SJCRH30 (cell line): ENCODE results near the gene NXPH1. TPM values are rescaled to one million over a fixed set of nuclear protein-coding genes. Genes with fewer than 3 reads are reported as not detected.

ENCODE experiments used
- DNase-seq, 2 experiments: peaks; one replicate each; pipeline ENCODE4 v3.0.0-alpha.2; 2015 to 2020
- H3K27ac ChIP-seq: fragments of 250-450 bp; sonication (Bioruptor Pico); 2 replicates; pipeline ENCODE4 v1.5.1; 2020; ENCODE audit warnings: mild to moderate bottlenecking, moderate library complexity
- H3K27me3 ChIP-seq: fragments of 250-450 bp; sonication (Bioruptor Pico); 2 replicates; pipeline ENCODE4 v1.5.1; 2020; ENCODE audit warnings: mild to moderate bottlenecking, moderate library complexity
- H3K36me3 ChIP-seq: fragments of 250-450 bp; sonication (Bioruptor Pico); 2 replicates; pipeline ENCODE4 v1.5.1; 2020; ENCODE audit warnings: mild to moderate bottlenecking, moderate library complexity
- H3K4me1 ChIP-seq: fragments of 250-450 bp; sonication (Bioruptor Pico); 2 replicates; pipeline ENCODE4 v1.5.1; 2020; ENCODE audit warnings: mild to moderate bottlenecking, moderate library complexity
- H3K4me3 ChIP-seq: fragments of 250-450 bp; sonication (Bioruptor Pico); 2 replicates; pipeline ENCODE4 v1.5.1; 2020; ENCODE audit warnings: mild to moderate bottlenecking, moderate library complexity
- H3K9me3 ChIP-seq: fragments of 250-450 bp; sonication (Bioruptor Pico); replicated peaks from 2 replicates; pipeline ENCODE4 v1.5.1; 2020; ENCODE audit warnings: mild to moderate bottlenecking, moderate library complexity
- total RNA-seq: library from RNA; depleted of rRNA; stranded (reverse); fragments of >200 nt; shearing (Covaris generic); gene quantifications from 2 replicates; pipeline ENCODE4 v1.2.3, GENCODE V29; 2014

NXPH1 gene
- total RNA-seq, 1 experiment from 2014 or later, result not detected

DNA sequence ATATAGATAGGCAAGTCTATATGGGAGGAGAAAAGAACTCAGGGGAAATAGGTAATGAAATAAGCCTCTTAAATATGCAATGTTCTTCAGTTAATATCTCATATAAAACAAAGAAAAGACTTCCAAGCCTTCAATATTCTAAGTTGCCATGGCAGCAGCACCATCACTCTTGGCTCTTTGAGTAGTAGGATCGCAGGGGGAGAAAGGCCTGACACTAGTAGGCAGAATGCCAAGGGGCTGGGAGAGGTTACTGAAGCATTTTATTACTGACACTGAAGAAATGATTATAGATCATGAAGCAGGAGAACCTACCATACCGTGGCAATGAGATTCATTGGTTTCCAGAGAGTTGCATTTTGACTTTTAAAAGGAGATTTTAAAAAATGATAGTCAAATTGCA lies 193.9 kb downstream of the NXPH1 start:
- Histone ChIP-seq H3K4me3 (no peak overlapping the region), H3K27me3 (no peaks in the 10 kb centered on the region), H3K4me1 (no peaks in the 10 kb centered on the region), H3K9me3 (no peaks in the 10 kb centered on the region), H3K36me3 (no peaks in the 10 kb centered on the region), H3K27ac (no peak overlapping the region)
- DNase-seq, result no peak

DNA sequence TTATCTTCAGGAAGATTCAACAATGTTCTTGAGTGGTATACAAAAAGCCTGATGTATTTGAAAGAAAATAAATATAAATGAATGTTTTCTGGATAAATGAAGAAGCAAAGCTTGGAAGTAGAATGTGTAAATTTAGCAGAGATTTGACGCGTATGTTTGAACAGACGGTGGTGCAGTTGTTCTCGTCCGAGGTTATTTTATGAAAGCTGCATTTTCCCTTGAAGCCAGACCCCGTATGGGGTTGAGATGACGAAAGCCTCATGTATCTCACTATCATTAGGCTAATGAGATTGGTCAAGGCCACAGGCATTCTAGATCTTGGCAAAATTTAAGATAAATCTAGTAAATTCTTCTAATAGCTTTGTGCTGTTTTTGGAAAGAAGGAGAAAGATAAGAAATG lies 195.2 kb downstream of the NXPH1 start:
- H3K27me3 ChIP-seq, result no peaks in the 10 kb centered on the region
- H3K4me1 ChIP-seq, result no peaks in the 10 kb centered on the region
- H3K9me3 ChIP-seq, result no peaks in the 10 kb centered on the region
- H3K4me3 ChIP-seq, result no peak overlapping the region
- no peaks in the 10 kb centered on the region for H3K36me3 ChIP-seq
- DNase-seq, result no peak
- no peak overlapping the region for H3K27ac ChIP-seq

DNA sequence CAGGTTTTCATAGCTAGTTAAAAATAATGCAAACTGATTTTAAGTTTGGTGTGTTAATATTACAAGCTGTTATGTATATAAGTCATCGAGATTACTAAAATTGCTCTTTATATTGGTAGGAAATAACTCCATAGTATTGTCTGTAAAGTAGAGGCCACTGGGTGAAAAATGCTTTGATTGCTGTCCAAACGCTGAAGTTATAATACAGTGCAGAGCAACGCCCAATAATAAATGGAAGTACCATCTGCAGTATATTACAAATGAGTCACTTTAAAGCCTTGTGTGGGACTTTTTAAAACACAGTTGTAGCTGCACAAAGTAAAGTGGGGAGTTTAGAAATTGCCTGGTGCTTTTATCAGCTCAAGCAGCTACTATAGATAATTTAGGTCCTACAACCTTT lies 196.1 kb downstream of the NXPH1 start:
- Histone ChIP-seq H3K27me3 (no peaks in the 10 kb centered on the region), H3K4me1 (no peaks in the 10 kb centered on the region), H3K9me3 (no peaks in the 10 kb centered on the region), H3K36me3 (no peaks in the 10 kb centered on the region), H3K27ac (no peak overlapping the region), H3K4me3 (no peak overlapping the region)
- DNase-seq, result no peak

DNA sequence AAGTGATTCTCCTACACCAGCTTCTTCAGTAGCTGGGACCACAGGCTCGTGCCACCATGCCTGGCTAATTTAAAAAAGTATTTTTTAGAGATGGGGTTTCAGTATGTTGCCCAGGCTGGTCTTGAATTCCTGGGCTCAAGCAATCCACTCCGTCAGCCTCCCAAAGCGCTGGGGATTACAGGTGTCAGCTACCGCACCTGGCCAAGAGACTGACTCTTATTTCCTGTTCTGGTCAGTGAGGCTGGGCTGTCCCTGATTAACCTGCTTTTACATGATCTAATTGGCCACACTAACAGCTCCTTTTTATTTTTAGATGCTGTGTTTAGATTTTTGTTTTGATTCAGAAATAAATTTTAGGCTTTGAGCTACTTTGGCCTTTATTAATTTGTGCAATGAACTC lies 203.9 kb downstream of the NXPH1 start:
- Histone ChIP-seq H3K36me3 (no peaks in the 10 kb centered on the region), H3K27ac (no peak overlapping the region), H3K27me3 (no peaks in the 10 kb centered on the region), H3K9me3 (no peaks in the 10 kb centered on the region), H3K4me3 (no peak overlapping the region), H3K4me1 (peaks cover 3% of the 10 kb centered on the region; the same call in 1 of the 2 replicates)
- no peak for DNase-seq

DNA sequence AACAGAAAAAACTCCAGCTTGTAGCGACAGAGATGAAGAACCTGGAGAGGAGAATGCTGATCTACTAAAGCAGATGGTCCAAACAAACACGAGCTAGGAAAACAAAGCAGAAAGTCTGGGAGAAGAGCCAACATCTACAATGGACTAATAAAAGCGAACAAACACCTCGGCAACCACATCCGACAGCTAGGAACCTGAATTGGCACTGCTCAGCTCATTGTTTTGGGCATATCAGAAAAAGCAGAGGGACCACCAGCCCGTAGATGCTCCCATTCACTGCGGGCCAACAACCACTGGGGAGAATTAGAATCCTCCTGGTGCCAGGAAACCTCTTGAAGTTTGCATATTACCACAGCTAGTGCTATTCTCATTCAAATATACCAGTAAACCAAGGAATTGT lies 204.7 kb downstream of the NXPH1 start:
- Histone ChIP-seq H3K27ac (no peak overlapping the region), H3K4me3 (no peak overlapping the region), H3K36me3 (no peaks in the 10 kb centered on the region), H3K27me3 (no peaks in the 10 kb centered on the region), H3K4me1 (peaks cover 3% of the 10 kb centered on the region; the same call in 1 of the 2 replicates), H3K9me3 (no peaks in the 10 kb centered on the region)
- peak; percentile 31 to 69 for DNase-seq

DNA sequence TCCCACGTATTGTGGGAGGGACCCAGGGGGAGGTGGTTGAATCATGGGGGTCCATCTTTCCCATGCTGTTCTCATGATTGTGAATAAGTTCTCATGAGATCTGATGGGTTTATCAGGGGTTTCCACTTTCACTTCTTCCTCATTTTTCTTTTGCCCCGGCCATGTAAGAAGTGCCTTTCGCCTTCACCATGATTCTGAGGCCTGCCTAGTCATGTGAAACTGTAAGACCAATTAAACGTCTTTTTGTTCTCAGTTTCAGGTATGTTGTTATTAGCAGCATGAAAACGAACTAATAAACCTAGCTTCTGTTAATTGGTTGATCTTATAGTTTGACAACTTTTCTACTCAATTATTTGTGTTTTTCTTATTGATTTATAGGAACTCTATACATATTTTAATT lies 206.3 kb downstream of the NXPH1 start:
- Histone ChIP-seq H3K27ac (no peak overlapping the region), H3K9me3 (no peaks in the 10 kb centered on the region), H3K4me3 (no peak overlapping the region), H3K27me3 (no peaks in the 10 kb centered on the region), H3K36me3 (no peaks in the 10 kb centered on the region), H3K4me1 (peaks cover 3% of the 10 kb centered on the region; the same call in 1 of the 2 replicates)
- DNase-seq, result no peak

DNA sequence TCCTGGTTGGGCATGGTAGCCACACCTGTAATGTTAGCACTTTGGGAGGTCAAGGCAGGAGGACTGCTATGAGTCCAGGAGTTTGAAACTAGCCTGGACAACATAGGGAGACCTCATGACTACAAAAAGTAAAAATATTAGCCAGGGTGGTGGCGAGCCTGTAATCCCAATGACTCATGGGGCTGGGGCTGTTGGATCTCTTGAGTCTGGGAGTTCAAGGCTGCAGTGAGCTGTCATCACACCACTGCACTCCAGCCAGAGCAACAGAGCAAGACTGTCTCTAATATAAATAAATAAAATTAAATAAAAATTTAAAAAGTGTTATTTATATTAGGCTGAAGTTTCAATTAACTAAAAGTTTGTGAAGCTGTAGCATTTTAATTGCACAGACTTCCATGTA lies 207.3 kb downstream of the NXPH1 start:
- Histone ChIP-seq H3K9me3 (no peaks in the 10 kb centered on the region), H3K4me1 (peaks cover 3% of the 10 kb centered on the region; the same call in 1 of the 2 replicates), H3K4me3 (no peak overlapping the region), H3K36me3 (no peaks in the 10 kb centered on the region), H3K27me3 (no peaks in the 10 kb centered on the region), H3K27ac (no peak overlapping the region)
- DNase-seq, result no peak

DNA sequence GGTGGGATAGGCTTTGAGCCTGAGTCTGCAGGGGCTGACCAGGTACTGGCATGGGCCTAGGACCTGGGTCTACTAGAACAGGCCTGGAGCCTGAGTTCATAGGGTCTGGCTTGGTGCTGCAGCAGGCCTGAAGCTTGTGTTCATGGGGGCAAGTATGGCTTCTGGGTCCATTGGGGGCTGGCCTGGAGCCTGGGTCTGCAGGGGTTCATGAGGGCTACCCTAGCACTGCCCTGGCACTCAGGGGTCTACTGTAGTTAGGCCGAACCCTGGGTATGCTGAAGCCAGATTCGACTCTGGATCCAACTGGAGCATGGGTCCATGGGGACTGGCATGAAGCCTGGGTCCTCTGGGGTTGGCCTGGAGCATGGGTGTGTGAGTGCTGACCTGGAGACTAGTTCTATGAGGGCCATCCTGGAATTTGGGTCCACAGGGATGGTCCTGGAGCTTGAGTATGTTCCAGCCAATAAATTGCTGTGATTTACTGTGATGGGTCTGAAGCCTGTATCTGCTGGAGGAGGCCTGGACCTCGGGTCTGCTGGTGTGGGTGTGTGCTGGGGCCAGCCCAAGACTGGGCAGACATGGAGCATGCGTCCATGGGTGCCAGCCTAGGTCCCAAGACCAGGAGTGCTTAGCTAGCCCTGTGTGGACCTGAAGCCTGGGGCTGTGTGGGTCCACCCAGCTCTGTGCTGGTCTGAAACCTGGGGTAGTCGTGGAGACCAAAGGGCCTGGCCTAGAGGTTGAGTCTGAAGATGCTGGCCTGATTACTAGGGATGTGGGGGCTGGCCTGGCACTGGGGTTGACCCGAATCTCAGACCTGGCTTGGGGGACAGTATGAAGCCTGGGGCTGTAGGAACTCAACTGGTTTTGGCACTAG lies 235.5 kb downstream of the NXPH1 start:
- Histone ChIP-seq H3K27ac (no peak overlapping the region), H3K4me3 (no peak overlapping the region), H3K27me3 (no peaks in the 10 kb centered on the region), H3K9me3 (no peaks in the 10 kb centered on the region), H3K36me3 (no peaks in the 10 kb centered on the region), H3K4me1 (no peaks in the 10 kb centered on the region)
- DNase-seq, result no peak

DNA sequence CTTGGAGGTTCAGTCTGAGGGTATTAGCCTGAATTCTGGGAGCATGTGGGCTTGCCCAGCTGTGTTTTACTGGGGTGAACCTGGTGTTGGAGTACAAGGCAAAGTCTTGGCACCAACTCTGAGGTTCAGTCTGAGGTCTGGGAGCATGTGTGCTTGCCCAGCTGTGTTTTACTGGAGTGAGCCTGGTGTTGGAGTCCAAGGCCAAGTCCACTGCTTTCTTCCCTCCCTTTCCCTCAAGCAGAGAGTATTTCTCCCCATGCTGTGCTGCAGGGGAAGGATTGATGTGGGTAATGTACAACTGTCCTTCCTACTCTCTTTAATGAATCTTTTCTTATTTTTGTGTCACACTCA lies 236.1 kb downstream of the NXPH1 start:
- Histone ChIP-seq H3K9me3 (no peaks in the 10 kb centered on the region), H3K27ac (no peak overlapping the region), H3K4me3 (no peak overlapping the region), H3K36me3 (no peaks in the 10 kb centered on the region), H3K4me1 (no peaks in the 10 kb centered on the region), H3K27me3 (no peaks in the 10 kb centered on the region)
- no peak for DNase-seq

DNA sequence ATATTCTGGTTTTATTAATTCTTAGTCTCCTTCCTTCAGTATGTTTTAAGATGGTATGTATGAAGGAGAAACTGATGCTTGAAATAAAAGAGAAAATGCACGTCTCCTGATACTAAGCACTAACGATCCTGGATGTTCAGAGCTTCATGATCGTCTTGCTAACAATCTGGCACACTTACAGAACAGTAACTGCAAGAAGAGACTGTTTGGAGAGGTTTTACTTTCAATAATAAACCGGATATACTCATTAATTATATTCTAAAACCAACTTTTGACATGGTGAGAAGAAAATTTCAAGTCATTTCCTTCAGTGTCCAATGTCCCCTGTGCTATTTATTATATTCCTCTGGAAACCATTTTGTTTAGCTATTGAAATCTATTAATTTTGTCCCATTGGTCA lies 251.0 kb downstream of the NXPH1 start:
- H3K36me3 ChIP-seq, result no peaks in the 10 kb centered on the region
- no peaks in the 10 kb centered on the region; the same call in 1 of the 2 replicates for H3K4me1 ChIP-seq
- H3K4me3 ChIP-seq, result no peak overlapping the region
- no peaks in the 10 kb centered on the region for H3K27me3 ChIP-seq
- H3K27ac ChIP-seq, result no peak overlapping the region
- DNase-seq, result no peak
- no peaks in the 10 kb centered on the region for H3K9me3 ChIP-seq

DNA sequence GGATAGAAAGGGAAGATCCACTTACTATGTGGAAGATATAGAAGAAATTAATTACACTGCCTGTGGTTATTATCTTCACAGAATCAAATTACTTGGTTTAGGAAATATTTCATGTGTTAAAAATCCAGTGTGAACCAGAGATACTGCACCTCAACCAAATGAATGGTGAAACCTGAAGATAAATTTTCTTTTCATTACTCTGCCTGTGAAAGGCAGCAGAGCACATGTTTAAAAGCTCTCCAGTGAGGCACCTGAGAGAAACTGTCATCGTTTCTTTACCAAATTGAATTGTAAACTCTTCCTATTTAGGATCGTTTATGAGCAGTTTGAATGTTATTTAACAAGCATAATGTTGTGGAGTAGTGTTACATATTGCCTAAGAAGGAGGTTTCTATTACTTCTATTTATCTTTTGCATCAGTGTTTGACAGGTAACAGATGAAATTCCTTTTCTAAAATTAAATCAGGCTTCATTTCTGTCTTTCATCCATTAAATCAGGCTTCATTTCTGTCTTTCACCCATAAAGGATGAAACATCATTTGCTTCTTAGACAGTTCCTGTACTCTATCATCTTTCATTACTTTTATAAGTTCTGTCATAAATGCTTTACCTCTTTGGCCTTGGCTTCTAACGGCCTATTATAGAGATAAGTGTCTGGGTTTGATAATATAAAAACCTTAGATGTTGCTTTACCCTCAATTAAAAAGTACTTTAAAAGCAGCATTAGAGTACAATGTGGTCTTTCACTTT lies 266.6 kb downstream of the NXPH1 start:
- no peaks in the 10 kb centered on the region for H3K4me1 ChIP-seq
- no peaks in the 10 kb centered on the region for H3K36me3 ChIP-seq
- no peak for DNase-seq
- no peaks in the 10 kb centered on the region for H3K27me3 ChIP-seq
- H3K4me3 ChIP-seq, result no peak overlapping the region
- H3K9me3 ChIP-seq, result no peaks in the 10 kb centered on the region
- H3K27ac ChIP-seq, result no peak overlapping the region

DNA sequence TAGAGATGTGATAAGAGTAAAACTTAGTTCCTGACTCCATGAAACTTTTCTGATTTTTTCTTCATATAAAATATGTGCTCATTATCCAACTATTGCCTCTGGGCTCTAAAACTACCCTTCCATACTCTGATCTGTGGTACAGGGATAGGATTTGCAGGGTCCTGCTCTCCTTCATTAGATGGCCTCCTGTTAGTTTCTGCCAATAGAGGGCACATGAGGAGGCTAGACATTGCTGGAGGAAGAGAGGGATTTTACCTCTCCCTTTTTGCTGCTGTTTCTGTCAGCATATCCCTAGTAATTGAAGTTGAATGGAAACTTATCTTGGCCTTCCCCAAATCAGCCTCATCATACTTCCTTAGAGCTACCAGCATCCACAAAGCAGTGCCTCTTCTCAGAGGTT lies 269.4 kb downstream of the NXPH1 start:
- DNase-seq, result no peak
- H3K4me3 ChIP-seq, result no peak overlapping the region
- no peaks in the 10 kb centered on the region for H3K4me1 ChIP-seq

DNA sequence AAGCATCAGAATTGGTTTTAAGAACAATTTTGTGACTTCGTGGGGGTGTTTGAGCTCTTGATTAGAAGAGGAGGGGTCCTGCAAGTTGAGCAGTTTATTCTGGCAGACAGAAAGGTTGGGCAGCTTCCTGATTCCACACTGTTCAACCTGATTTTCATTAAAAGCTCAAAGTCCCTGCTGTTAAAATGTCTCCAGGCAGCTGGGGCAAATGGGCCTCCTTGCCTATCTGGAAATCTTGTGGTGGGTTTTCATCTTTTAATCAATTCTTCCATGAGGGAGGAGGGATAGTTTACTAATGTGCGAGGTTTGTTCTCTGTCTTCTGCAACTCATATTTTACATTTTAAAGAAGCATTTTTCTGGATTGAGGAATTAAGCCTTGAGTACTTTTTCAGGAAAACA lies 276.7 kb downstream of the NXPH1 start:
- H3K4me1 ChIP-seq, result no peaks in the 10 kb centered on the region
- no peak overlapping the region for H3K4me3 ChIP-seq
- no peak overlapping the region for H3K27ac ChIP-seq
- no peaks in the 10 kb centered on the region for H3K36me3 ChIP-seq
- H3K27me3 ChIP-seq, result no peaks in the 10 kb centered on the region
- DNase-seq, result no peak
- H3K9me3 ChIP-seq, result no peaks in the 10 kb centered on the region

More for the DNA sequence above, 269.4 kb downstream of the NXPH1 start:
- Histone ChIP-seq H3K27ac (no peak overlapping the region), H3K27me3 (no peaks in the 10 kb centered on the region), H3K9me3 (no peaks in the 10 kb centered on the region), H3K36me3 (no peaks in the 10 kb centered on the region)

DNA sequence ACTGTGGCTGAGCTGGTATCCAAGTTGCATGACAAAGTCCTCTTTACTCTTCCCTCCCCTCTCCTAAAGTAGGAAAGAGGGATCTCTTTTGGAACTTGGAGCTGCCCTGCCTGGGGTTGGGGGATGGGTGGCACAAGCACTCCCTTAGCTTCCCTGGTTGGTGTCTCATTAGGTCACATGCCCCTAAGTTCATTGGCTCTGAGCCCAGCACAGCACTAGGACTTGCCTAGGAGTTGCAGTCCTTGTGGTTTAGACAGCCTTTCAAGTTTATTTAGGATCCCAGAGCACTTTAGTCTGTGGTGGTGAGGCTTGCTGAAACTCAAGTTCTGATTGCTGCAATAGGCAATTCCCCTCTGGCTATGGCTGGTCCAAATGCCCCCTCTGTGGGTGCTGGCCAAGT lies 281.4 kb downstream of the NXPH1 start:
- no peak overlapping the region for H3K4me3 ChIP-seq
- H3K4me1 ChIP-seq, result no peaks in the 10 kb centered on the region
- no peak overlapping the region for H3K27ac ChIP-seq
- DNase-seq, result peak; percentile 30 to 32
- no peaks in the 10 kb centered on the region; the same call in 1 of the 2 replicates for H3K27me3 ChIP-seq
- no peaks in the 10 kb centered on the region for H3K36me3 ChIP-seq
- H3K9me3 ChIP-seq, result no peaks in the 10 kb centered on the region

DNA sequence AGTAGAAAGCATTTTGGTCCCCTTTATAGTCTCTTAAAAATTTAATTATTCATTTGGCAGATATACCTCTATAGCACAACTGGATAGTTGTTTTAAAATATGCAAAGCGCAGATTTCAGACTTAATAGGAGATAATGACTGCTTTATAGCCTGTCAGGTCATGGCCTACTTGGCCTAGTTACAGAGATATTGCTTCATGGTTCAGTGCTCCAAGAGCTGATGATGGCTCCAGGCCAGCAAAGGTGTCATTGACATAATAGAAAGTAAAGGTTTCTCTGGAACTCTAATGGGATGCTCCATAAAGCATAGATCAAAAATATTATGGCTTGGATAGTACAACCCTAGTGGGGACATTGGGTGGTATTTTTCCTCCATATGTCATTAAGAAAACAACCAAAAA lies 285.7 kb downstream of the NXPH1 start:
- DNase-seq, result no peak
- no peaks in the 10 kb centered on the region for H3K36me3 ChIP-seq
- H3K27me3 ChIP-seq, result no peaks in the 10 kb centered on the region; the same call in 1 of the 2 replicates
- no peaks in the 10 kb centered on the region; the same call in 1 of the 2 replicates for H3K4me1 ChIP-seq
- H3K9me3 ChIP-seq, result no peaks in the 10 kb centered on the region
- no peak overlapping the region for H3K27ac ChIP-seq
- no peak overlapping the region for H3K4me3 ChIP-seq
